CD14-positive monocyte (primary cell): ENCODE results near the gene ARHGEF3. TPM values are rescaled to one million over a fixed set of nuclear protein-coding genes. Genes with fewer than 3 reads are reported as not detected.
A peak's percentile ranks its signal among the peaks of the same experiment; 100 is the strongest.

Experiments used
- DNase-seq, 3 donors: peaks; one replicate each; pipeline ENCODE4 v3.0.0-alpha.2; 2011 to 2022
- H2AFZ ChIP-seq: 2 replicates; pipeline ENCODE4 v1.6.0; 2012; ENCODE audit warnings: mild to moderate bottlenecking, low read depth, low read length, inconsistent platforms; ENCODE audit not compliant: insufficient read depth, poor library complexity, severe bottlenecking
- H3K27ac ChIP-seq, 2 donors: 1 replicate in 1 of 2; 2 replicates in 1 of 2; pipeline ENCODE4 v1.5.1; 2012 to 2013; ENCODE audit warnings: low read length in 2 of 2, control low read depth in 1 of 2, inconsistent platforms in 1 of 2, low read depth in 1 of 2, mild to moderate bottlenecking in 1 of 2
- H3K27me3 ChIP-seq, 2 donors: one replicate each; pipeline versions ENCODE4 v1.6.0 to v1.6.1; 2011 to 2013; ENCODE audit warnings: low read length in 2 of 2; ENCODE audit not compliant: control insufficient read depth in 2 of 2, insufficient read depth in 2 of 2
- H3K36me3 ChIP-seq, 2 donors: replicated peaks in 1 of 2; 1 replicate in 1 of 2; 2 replicates in 1 of 2; pipeline versions ENCODE4 v1.5.1 to v1.6.1; 2012 to 2013; ENCODE audit warnings: low read length in 2 of 2, control low read depth in 1 of 2, inconsistent platforms in 1 of 2, mild to moderate bottlenecking in 1 of 2; ENCODE audit not compliant: insufficient read depth in 2 of 2, control insufficient read depth in 1 of 2
- H3K4me1 ChIP-seq, 2 donors: 1 replicate in 1 of 2; 2 replicates in 1 of 2; pipeline versions ENCODE4 v1.5.1 to v1.6.1; 2012 to 2013; ENCODE audit warnings: low read length in 2 of 2, control low read depth in 1 of 2, inconsistent platforms in 1 of 2, mild to moderate bottlenecking in 1 of 2, moderate library complexity in 1 of 2; ENCODE audit not compliant: insufficient read depth in 2 of 2, control insufficient read depth in 1 of 2
- H3K4me2 ChIP-seq: replicated peaks from 2 replicates; pipeline ENCODE3; 2012; ENCODE audit warnings: low read length, moderate library complexity, mild to moderate bottlenecking; ENCODE audit not compliant: poor library complexity, severe bottlenecking; ENCODE audit errors: extremely low read depth
- H3K4me3 ChIP-seq, 3 experiments: fragments of 200-600 bp in 1 of 3; sonication (generic) in 1 of 3; replicated peaks in 1 of 3; 1 replicate in 2 of 3; 2 replicates in 1 of 3; pipeline ENCODE4 v1.5.1; 2011 to 2013; ENCODE audit warnings: low read length in 3 of 3, mild to moderate bottlenecking in 3 of 3, control low read depth in 2 of 3, low read depth in 2 of 3, inconsistent platforms in 1 of 3, moderate library complexity in 1 of 3
- H3K79me2 ChIP-seq: 2 replicates; pipeline ENCODE4 v1.6.0; 2012; ENCODE audit warnings: mild to moderate bottlenecking, control low read depth, inconsistent platforms, low read length, moderate library complexity; ENCODE audit not compliant: insufficient read depth
- H3K9ac ChIP-seq: 2 replicates; pipeline ENCODE4 v1.6.0; 2017; ENCODE audit warnings: low read length, mild to moderate bottlenecking; ENCODE audit not compliant: insufficient read depth, poor library complexity, severe bottlenecking
- H3K9me3 ChIP-seq, 2 donors: replicated peaks in 1 of 2; 1 replicate in 1 of 2; 2 replicates in 1 of 2; pipeline versions ENCODE4 v1.5.1 to v1.6.1; 2012 to 2013; ENCODE audit warnings: low read length in 2 of 2, control low read depth in 1 of 2; ENCODE audit not compliant: control insufficient read depth in 1 of 2, insufficient read depth in 1 of 2
- H4K20me1 ChIP-seq: 2 replicates; pipeline ENCODE4 v1.6.0; 2012; ENCODE audit warnings: mild to moderate bottlenecking, low read length, control low read depth, moderate library complexity; ENCODE audit not compliant: insufficient read depth
- H3K27ac Mint-ChIP-seq, 7 donors: one replicate each; pipeline ENCODE4 v1.8.0; 2020; ENCODE audit warnings: mild to moderate bottlenecking in 7 of 7, mixed read lengths in 7 of 7, moderate library complexity in 6 of 7, inconsistent platforms in 2 of 7
- H3K27me3 Mint-ChIP-seq, 3 donors: one replicate each; pipeline ENCODE4 v1.8.0; 2021 to 2022; ENCODE audit warnings: low read depth in 3 of 3, mild to moderate bottlenecking in 3 of 3, mixed read lengths in 3 of 3, moderate library complexity in 3 of 3, inconsistent platforms in 1 of 3
- H3K36me3 Mint-ChIP-seq, 2 donors: one replicate each; pipeline ENCODE4 v1.8.0; 2020; ENCODE audit warnings: mixed read lengths in 2 of 2, inconsistent platforms in 1 of 2, mild to moderate bottlenecking in 1 of 2
- H3K4me1 Mint-ChIP-seq: one replicate; pipeline ENCODE4 v1.8.0; 2020; ENCODE audit warnings: mild to moderate bottlenecking, mixed read lengths
- H3K4me3 Mint-ChIP-seq, 2 donors: one replicate each; pipeline ENCODE4 v1.8.0; 2020; ENCODE audit warnings: mild to moderate bottlenecking in 2 of 2, mixed read lengths in 2 of 2, moderate library complexity in 1 of 2
- H3K9me3 Mint-ChIP-seq, 7 donors: one replicate each; pipeline ENCODE4 v1.8.0; 2020 to 2022; ENCODE audit warnings: mixed read lengths in 7 of 7, mild to moderate bottlenecking in 6 of 7, moderate library complexity in 6 of 7, inconsistent platforms in 2 of 7
- WGBS: methylation state at CpG from one replicate; pipeline ENCODE4 v1.1.5; 2013; ENCODE audit warnings: missing lambda C conversion rate; ENCODE audit not compliant: insufficient coverage; 5-methylcytosine and 5-hydroxymethylcytosine counted together
- intact Hi-C, 2 donors: fragments of 100-400 bp; cut with micrococcal nuclease; formaldehyde crosslinking; loops; one replicate each; pipeline versions ENCODE4 v1.15.0 to v1.15.1; 2023
- polyA plus RNA-seq, 3 donors: library from polyadenylated mRNA; depleted of rRNA in 1 of 3; unstranded in 2 of 3; stranded (reverse) in 1 of 3; fragments of 300-500 nt in 2 of 3; fragments of >200 nt in 1 of 3; fragmentation: Illumina TruSeq in 2 of 3; gene quantifications; 1 replicate in 2 of 3; 2 replicates in 1 of 3; pipeline ENCODE4 v1.2.3, GENCODE V29; 2012 to 2021
- TF ChIP-seq, protein P1 (sequence below): fragments of 200-600 bp; IDR thresholded peaks from one replicate; pipeline ENCODE4 v1.8.0; 2022; ENCODE audit warnings: antibody characterized with exemption, mild to moderate bottlenecking

ARHGEF3 gene
- polyA plus RNA-seq, 3 donors, result 22.6 to 29.5 (median 26.5) TPM

DNA sequence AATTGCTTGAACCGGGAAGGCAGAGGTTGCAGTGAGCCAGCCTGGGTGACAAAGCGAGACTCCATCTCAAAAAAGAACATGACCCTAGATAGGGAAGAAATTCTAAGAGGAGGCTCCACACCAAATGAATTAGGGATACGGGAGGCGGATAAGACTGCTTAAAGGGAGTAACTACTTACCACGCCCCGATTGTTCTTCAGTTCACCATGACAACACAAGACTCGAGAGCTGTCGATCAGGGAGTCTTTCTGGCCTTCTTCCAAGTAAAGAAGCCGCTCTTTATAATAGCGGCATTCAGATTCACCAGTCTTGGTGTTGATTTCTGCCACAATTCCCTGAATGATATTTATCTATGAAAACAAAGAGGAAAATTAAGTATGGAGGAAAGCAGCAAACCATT, 64.7 kb downstream of the ARHGEF3 start:
- Mint-ChIP-seq H3K27ac (no peak overlapping the region), H3K4me1 (peaks cover 6% of the 10 kb centered on the region), H3K4me3 (no peak overlapping the region), H3K27me3 (no peaks in the 10 kb centered on the region), H3K9me3 (peaks cover 0 to 2% (median 0%) of the 10 kb centered on the region in 7 donors), H3K36me3 (peaks cover 68 to 77% of the 10 kb centered on the region in 2 donors)
- no peaks in the 10 kb centered on the region for H3K9me3 ChIP-seq
- no peak overlapping the region for H3K4me2 ChIP-seq
- no peak overlapping the region for H3K4me3 ChIP-seq
- no peaks in the 10 kb centered on the region for H3K79me2 ChIP-seq
- no peak overlapping the region for H3K9ac ChIP-seq
- no peak for DNase-seq
- intact Hi-C loops, result no loop called here
- H4K20me1 ChIP-seq, result peaks cover 49% of the 10 kb centered on the region
- TF ChIP-seq, protein P1, sequence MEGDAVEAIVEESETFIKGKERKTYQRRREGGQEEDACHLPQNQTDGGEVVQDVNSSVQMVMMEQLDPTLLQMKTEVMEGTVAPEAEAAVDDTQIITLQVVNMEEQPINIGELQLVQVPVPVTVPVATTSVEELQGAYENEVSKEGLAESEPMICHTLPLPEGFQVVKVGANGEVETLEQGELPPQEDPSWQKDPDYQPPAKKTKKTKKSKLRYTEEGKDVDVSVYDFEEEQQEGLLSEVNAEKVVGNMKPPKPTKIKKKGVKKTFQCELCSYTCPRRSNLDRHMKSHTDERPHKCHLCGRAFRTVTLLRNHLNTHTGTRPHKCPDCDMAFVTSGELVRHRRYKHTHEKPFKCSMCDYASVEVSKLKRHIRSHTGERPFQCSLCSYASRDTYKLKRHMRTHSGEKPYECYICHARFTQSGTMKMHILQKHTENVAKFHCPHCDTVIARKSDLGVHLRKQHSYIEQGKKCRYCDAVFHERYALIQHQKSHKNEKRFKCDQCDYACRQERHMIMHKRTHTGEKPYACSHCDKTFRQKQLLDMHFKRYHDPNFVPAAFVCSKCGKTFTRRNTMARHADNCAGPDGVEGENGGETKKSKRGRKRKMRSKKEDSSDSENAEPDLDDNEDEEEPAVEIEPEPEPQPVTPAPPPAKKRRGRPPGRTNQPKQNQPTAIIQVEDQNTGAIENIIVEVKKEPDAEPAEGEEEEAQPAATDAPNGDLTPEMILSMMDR, result no peak
- no peaks in the 10 kb centered on the region for H3K27me3 ChIP-seq
- 97% methylated on average over 8 of the region's 10 CpGs for WGBS
- H3K4me1 ChIP-seq, result no peaks in the 10 kb centered on the region
- H2AFZ ChIP-seq, result no peak overlapping the region
- H3K27ac ChIP-seq, result no peak overlapping the region
- H3K36me3 ChIP-seq, result peaks cover 53 to 91% of the 10 kb centered on the region in 2 donors

DNA sequence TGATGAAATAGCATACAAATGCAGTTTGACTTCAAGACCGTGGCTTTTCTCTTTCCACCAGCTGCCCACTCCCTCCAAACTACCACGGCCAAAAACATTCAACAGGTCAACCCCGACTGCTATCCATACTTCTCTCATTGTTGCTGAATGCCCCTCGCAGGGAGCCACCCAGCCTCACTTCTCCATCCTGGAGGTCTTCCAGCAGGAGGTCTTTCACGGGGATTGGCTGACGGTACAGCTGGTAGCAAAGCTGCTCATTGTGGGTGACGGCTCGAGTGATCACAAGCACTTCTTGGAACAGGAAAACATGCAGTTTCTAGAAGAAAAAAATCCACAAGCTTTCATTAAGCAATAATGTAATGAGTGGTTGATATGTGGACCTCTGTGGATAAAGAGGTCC, 69.6 kb downstream of the ARHGEF3 start:
- peak overlapping the region in 2 of 7 donors; percentile 48 to 59 for H3K27ac Mint-ChIP-seq
- H3K9me3 Mint-ChIP-seq, result no peaks in the 10 kb centered on the region
- peak overlapping the region in 1 of 2 donors; percentile 4 for H3K27ac ChIP-seq
- H3K4me2 ChIP-seq, result no peak overlapping the region
- 67% methylated on average over 5 of the region's 8 CpGs for WGBS
- peaks cover 6% of the 10 kb centered on the region for H3K4me1 Mint-ChIP-seq
- peaks cover 64% of the 10 kb centered on the region for H4K20me1 ChIP-seq
- H3K4me3 ChIP-seq, result no peak overlapping the region
- TF ChIP-seq, protein P1, result no peak
- no peak overlapping the region for H3K4me3 Mint-ChIP-seq
- H3K9ac ChIP-seq, result no peak overlapping the region
- intact Hi-C loops, result no loop called here
- H3K27me3 Mint-ChIP-seq, result no peaks in the 10 kb centered on the region
- peaks cover 85 to 93% of the 10 kb centered on the region in 2 donors for H3K36me3 Mint-ChIP-seq
- no peaks in the 10 kb centered on the region for H3K27me3 ChIP-seq
- DNase-seq, result no peak
- no peaks in the 10 kb centered on the region for H3K79me2 ChIP-seq
- no peaks in the 10 kb centered on the region for H3K9me3 ChIP-seq
- H3K4me1 ChIP-seq, result no peaks in the 10 kb centered on the region
- H3K36me3 ChIP-seq, result peaks cover 79 to 97% of the 10 kb centered on the region in 2 donors
- H2AFZ ChIP-seq, result no peak overlapping the region
